PC-3 (cell line): ENCODE measurements around the gene ACTL8. TPM values are rescaled to one million over a fixed set of nuclear protein-coding genes. Genes with fewer than 3 reads are reported as not detected.

Source experiments
- ATAC-seq: fragments of 200-7000 bp; cut with Tn5 transposase; 2 replicates; pipeline ENCODE4 v1.9.1; 2020; ENCODE audit warnings: mild to moderate bottlenecking, moderate library complexity
- BruUV-seq: library from RNA; stranded (reverse); fragments of 400-500 nt; replicated peaks from 2 replicates; lab custom pipeline; 2021; lab: Mats Ljungman, UMichigan
- CTCF ChIA-PET: fragments of 300-600 bp; sonication (Branson Sonifier 250); formaldehyde crosslinking; loops from one replicate; lab custom pipeline; 2022; ENCODE audit warnings: antibody characterized with exemption; lab: Charles Lee
- POLR2A ChIA-PET: fragments of 300-600 bp; sonication (Branson Sonifier 250); formaldehyde crosslinking; loops from one replicate; lab custom pipeline; 2022; ENCODE audit warnings: antibody characterized with exemption; ENCODE audit not compliant: unreplicated experiment; lab: Charles Lee
- DNase-seq: peaks from one replicate; pipeline ENCODE4 v3.0.0-alpha.2; 2015
- H2AFZ ChIP-seq: fragments of 300-600 bp; sonication (generic); 2 replicates; pipeline ENCODE4 v1.6.0; 2016; ENCODE audit warnings: antibody characterized with exemption, low read length
- H3F3A ChIP-seq: fragments of 300-600 bp; sonication (generic); one replicate; pipeline ENCODE4 v1.6.0; 2017; ENCODE audit warnings: antibody characterized with exemption, low read length, control low read depth, mild to moderate bottlenecking; ENCODE audit not compliant: unreplicated experiment
- H3K27ac ChIP-seq: fragments of 300-600 bp; sonication (generic); 2 replicates; pipeline ENCODE4 v1.5.1; 2016; ENCODE audit warnings: mild to moderate bottlenecking, low read length
- H3K27me3 ChIP-seq: fragments of 300-600 bp; sonication (generic); 2 replicates; pipeline ENCODE4 v1.6.1; 2016; ENCODE audit warnings: low read length, mixed read lengths
- H3K36me3 ChIP-seq: fragments of 300-600 bp; sonication (generic); 2 replicates; pipeline ENCODE4 v1.6.1; 2016; ENCODE audit warnings: low read depth, mixed run types, low read length, mixed read lengths
- H3K4me1 ChIP-seq: fragments of 300-600 bp; sonication (generic); 2 replicates; pipeline ENCODE4 v1.5.1; 2016; ENCODE audit warnings: low read length; ENCODE audit not compliant: insufficient read depth
- H3K4me2 ChIP-seq: fragments of 300-600 bp; sonication (generic); 2 replicates; pipeline ENCODE4 v1.6.0; 2016; ENCODE audit warnings: low read length
- H3K4me3 ChIP-seq: fragments of 300-600 bp; sonication (generic); 2 replicates; pipeline ENCODE4 v1.5.1; 2016; ENCODE audit warnings: mild to moderate bottlenecking, low read length, mixed read lengths
- H3K79me2 ChIP-seq: fragments of 300-600 bp; sonication (generic); 2 replicates; pipeline ENCODE4 v1.6.1; 2017; ENCODE audit warnings: low read length, mixed read lengths
- H3K9ac ChIP-seq: fragments of 300-600 bp; sonication (generic); 2 replicates; pipeline ENCODE4 v1.6.0; 2016; ENCODE audit warnings: mild to moderate bottlenecking, low read length
- H3K9me2 ChIP-seq: fragments of 300-600 bp; sonication (generic); replicated peaks from 2 replicates; pipeline ENCODE4 v1.6.1; 2016; ENCODE audit warnings: mixed run types, low read length, mixed read lengths
- H3K9me3 ChIP-seq: fragments of 300-600 bp; sonication (generic); 2 replicates; pipeline ENCODE4 v1.6.1; 2016; ENCODE audit warnings: low read length, mixed read lengths
- H4K20me1 ChIP-seq: fragments of 300-600 bp; sonication (generic); 2 replicates; pipeline ENCODE4 v1.6.1; 2016; ENCODE audit warnings: low read length, mixed read lengths
- EZH2 ChIP-seq: fragments of 300-600 bp; sonication (generic); IDR thresholded peaks from one replicate; pipeline ENCODE4 v1.6.1; 2017; ENCODE audit warnings: antibody characterized with exemption, mild to moderate bottlenecking, low read length; ENCODE audit not compliant: unreplicated experiment
- EZH2phosphoT487 ChIP-seq: fragments of 300-600 bp; sonication (generic); IDR thresholded peaks from 2 replicates; pipeline ENCODE4 v1.6.1; 2018; ENCODE audit warnings: mild to moderate bottlenecking, antibody characterized with exemption, low read length, borderline replicate concordance
- intact Hi-C: fragments of 100-400 bp; cut with micrococcal nuclease; formaldehyde crosslinking; loops from 2 replicates; pipeline ENCODE4 v1.9.0; 2023
- total RNA-seq: library from RNA; depleted of rRNA; stranded (reverse); fragments of >200 nt; gene quantifications from 2 replicates; pipeline ENCODE4 v1.2.3, GENCODE V29; 2014
- TF ChIP-seq, protein P1 (sequence below): fragments of 300-600 bp; sonication (generic); conservative IDR thresholded peaks from 2 replicates; pipeline ENCODE4 v1.5.1; 2017; ENCODE audit warnings: antibody characterized with exemption, low read depth, mild to moderate bottlenecking, low read length

The ACTL8 gene
- total RNA-seq, 1 experiment from 2014 or later = not detected

DNA sequence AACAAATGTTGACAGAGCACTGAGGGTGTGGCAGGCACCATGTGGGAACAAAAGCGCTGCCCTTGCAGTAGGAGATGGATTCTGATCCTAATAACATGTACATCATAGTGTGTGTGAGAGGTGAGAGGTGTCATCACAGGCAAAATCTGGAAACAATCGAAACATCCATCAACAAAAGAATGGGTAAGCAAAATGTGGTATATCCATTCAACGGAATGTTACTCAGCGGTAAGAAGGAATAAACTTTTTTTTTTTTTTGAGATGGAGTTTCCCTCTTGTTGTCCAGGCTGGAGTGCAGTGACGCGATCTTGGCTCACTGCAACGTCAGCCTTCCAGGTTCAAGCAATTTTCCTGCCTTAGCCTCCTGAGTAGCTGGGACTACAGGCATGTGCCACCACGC lies 112.3 kb downstream of the ACTL8 start:
- no peaks in the 10 kb centered on the region for H3K79me2 ChIP-seq
- H3K9me3 ChIP-seq = no peaks in the 10 kb centered on the region
- H4K20me1 ChIP-seq = no peaks in the 10 kb centered on the region
- BruUV-seq = no TSS peak
- no peak overlapping the region for H3K9ac ChIP-seq
- POLR2A ChIA-PET = no interaction called here
- H3K9me2 ChIP-seq = no peaks in the 10 kb centered on the region
- H3K27ac ChIP-seq = no peak overlapping the region
- TF ChIP-seq, protein P1, sequence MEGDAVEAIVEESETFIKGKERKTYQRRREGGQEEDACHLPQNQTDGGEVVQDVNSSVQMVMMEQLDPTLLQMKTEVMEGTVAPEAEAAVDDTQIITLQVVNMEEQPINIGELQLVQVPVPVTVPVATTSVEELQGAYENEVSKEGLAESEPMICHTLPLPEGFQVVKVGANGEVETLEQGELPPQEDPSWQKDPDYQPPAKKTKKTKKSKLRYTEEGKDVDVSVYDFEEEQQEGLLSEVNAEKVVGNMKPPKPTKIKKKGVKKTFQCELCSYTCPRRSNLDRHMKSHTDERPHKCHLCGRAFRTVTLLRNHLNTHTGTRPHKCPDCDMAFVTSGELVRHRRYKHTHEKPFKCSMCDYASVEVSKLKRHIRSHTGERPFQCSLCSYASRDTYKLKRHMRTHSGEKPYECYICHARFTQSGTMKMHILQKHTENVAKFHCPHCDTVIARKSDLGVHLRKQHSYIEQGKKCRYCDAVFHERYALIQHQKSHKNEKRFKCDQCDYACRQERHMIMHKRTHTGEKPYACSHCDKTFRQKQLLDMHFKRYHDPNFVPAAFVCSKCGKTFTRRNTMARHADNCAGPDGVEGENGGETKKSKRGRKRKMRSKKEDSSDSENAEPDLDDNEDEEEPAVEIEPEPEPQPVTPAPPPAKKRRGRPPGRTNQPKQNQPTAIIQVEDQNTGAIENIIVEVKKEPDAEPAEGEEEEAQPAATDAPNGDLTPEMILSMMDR = no peak
- TF ChIP-seq EZH2phosphoT487 = no peak
- TF ChIP-seq EZH2 = no peak
- H3K4me1 ChIP-seq = peaks cover 17% of the 10 kb centered on the region
- H3F3A ChIP-seq = peaks cover 4% of the 10 kb centered on the region
- ATAC-seq = no peak
- no peak overlapping the region for H2AFZ ChIP-seq
- H3K36me3 ChIP-seq = no peaks in the 10 kb centered on the region
- H3K4me2 ChIP-seq = no peak overlapping the region
- intact Hi-C loops = no loop called here
- CTCF ChIA-PET = no interaction called here
- no peaks in the 10 kb centered on the region for H3K27me3 ChIP-seq
- H3K4me3 ChIP-seq = no peak overlapping the region
- no peak for DNase-seq

GRCh38 chr1:17869815-17870214 lies 114.7 kb downstream of the ACTL8 start:
- Histone ChIP-seq H3K9me2 (no peaks in the 10 kb centered on the region), H3K9me3 (no peaks in the 10 kb centered on the region), H3K4me3 (no peak overlapping the region), H3K36me3 (no peaks in the 10 kb centered on the region), H3K4me2 (no peak overlapping the region), H2AFZ (no peak overlapping the region), H3K4me1 (peaks cover 37% of the 10 kb centered on the region), H3K27me3 (no peaks in the 10 kb centered on the region), H3K79me2 (no peaks in the 10 kb centered on the region), H4K20me1 (no peaks in the 10 kb centered on the region), H3K9ac (no peak overlapping the region), H3F3A (peaks cover 4% of the 10 kb centered on the region), H3K27ac (no peak overlapping the region)
- ATAC-seq (no peak), DNase-seq (no peak)
- POLR2A ChIA-PET = no interaction called here
- no TSS peak for BruUV-seq
- CTCF ChIA-PET = no interaction called here
- intact Hi-C loops = no loop called here
- TF ChIP-seq, protein P1 = no peak
- TF ChIP-seq EZH2 (no peak), EZH2phosphoT487 (no peak)

- H3K4me3 ChIP-seq = no peak overlapping the region
- H3K9me2 ChIP-seq = no peaks in the 10 kb centered on the region
- H3K27ac ChIP-seq = no peak overlapping the region
- ATAC-seq = no peak
- intact Hi-C loops = no loop called here
- no peaks in the 10 kb centered on the region for H3K27me3 ChIP-seq
- H3K4me1 ChIP-seq = peaks cover 45% of the 10 kb centered on the region
- H3K9me3 ChIP-seq = no peaks in the 10 kb centered on the region
- H3K9ac ChIP-seq = no peak overlapping the region
- H3K36me3 ChIP-seq = no peaks in the 10 kb centered on the region
- no peaks in the 10 kb centered on the region for H3K79me2 ChIP-seq
- H3K4me2 ChIP-seq = no peak overlapping the region
- CTCF ChIA-PET = no interaction called here
- POLR2A ChIA-PET = no interaction called here
- H2AFZ ChIP-seq = no peak overlapping the region
- TF ChIP-seq EZH2 (no peak), EZH2phosphoT487 (no peak)
- TF ChIP-seq, protein P1 = no peak
- no peak for DNase-seq
- H3F3A ChIP-seq = peaks cover 4% of the 10 kb centered on the region
- BruUV-seq = no TSS peak
- no peaks in the 10 kb centered on the region for H4K20me1 ChIP-seq
Observed at GRCh38 chr1:17870679-17871078, 115.5 kb downstream of the ACTL8 start.
